ENCODE data around the gene IFT81.
"Not testable (repeated sequence)": the region's sequence is repeated elsewhere in the genome, so short reads cannot be mapped to it uniquely, and the experiment has no call there.

IFT81 gene

DNA sequence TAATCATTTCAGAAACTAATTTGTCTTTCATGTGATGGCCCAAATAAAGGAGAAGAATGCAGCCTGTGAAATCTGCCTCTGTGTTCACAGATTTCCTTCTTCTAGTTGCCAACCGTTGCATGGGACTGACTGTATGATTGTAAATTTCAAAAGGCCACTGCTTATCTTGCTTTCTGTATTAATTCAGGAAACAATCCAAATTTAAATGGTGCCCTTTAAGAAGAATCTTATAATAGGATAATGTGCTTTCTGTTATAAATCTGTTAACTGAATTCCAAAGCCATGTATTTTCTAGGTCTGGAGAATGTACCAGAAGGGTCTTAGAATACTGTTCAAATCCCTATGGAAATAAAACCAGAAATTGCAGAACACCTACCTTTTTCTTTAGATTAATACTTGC is 98.3 kb downstream of the IFT81 start:
- Histone ChIP-seq H3K9ac (ENCODE audit: low read depth in 1 of 2, low read length in 2 of 2) (no peak overlapping the region), H3K36me3 (ENCODE audit: control insufficient read depth in 1 of 2, insufficient read depth in 2 of 2, low read length in 2 of 2) (no peaks in the 10 kb centered on the region), H3K4me1 (ENCODE audit: control insufficient read depth in 1 of 2, insufficient read depth in 2 of 2, low read length in 2 of 2) (peaks cover 13% of the 10 kb centered on the region in 2 donors), H3K4me3 (ENCODE audit: low read depth in 1 of 2, low read length in 2 of 2) (no peak overlapping the region), H3K9me3 (ENCODE audit: control insufficient read depth in 1 of 2, low read length in 2 of 2) (no peaks in the 10 kb centered on the region), H3K27me3 (ENCODE audit: control insufficient read depth in 1 of 2, insufficient read depth in 2 of 2, low read length in 2 of 2) (no peaks in the 10 kb centered on the region), H3K27ac (ENCODE audit: low read depth, low read length) (no peak overlapping the region)

DNA sequence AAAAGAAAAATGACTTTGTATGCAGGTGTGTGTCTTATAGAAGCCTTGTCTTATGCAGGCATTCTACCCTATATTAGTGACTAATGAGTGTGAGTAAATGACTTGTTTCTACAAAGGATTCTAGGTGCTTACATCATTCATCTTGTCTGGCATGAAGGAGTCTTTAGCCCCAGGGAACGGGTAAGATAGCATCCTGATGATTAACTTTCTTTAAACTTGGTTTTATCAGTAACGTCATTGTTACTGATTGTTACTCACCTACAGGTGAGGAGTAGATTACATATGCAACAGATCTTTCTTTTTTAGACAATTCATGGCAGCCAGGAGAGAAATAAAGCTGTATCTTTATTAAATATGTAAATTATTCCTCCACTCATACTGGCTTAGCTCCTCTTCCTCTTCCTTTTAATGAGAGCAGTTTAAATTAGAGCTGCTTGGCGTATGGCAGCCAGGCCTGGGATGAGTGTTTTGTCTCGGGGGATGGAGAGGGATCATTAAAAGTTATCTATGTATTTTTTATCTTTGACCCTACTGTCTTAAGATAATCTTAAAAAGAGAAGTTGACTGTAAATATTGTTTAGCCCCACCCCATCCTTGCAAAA is 99.7 kb downstream of the IFT81 start:
- Histone ChIP-seq H3K27ac (ENCODE audit: low read depth, low read length) (no peak overlapping the region), H3K4me1 (ENCODE audit: control insufficient read depth in 1 of 2, insufficient read depth in 2 of 2, low read length in 2 of 2) (peaks cover 13% of the 10 kb centered on the region in 2 donors), H3K9me3 (ENCODE audit: control insufficient read depth in 1 of 2, low read length in 2 of 2) (no peaks in the 10 kb centered on the region), H3K36me3 (ENCODE audit: control insufficient read depth in 1 of 2, insufficient read depth in 2 of 2, low read length in 2 of 2) (no peaks in the 10 kb centered on the region), H3K4me3 (ENCODE audit: low read depth in 1 of 2, low read length in 2 of 2) (peak overlapping the region in 1 of 2 donors; percentile 45), H3K9ac (ENCODE audit: low read depth in 1 of 2, low read length in 2 of 2) (no peak overlapping the region), H3K27me3 (ENCODE audit: control insufficient read depth in 1 of 2, insufficient read depth in 2 of 2, low read length in 2 of 2) (no peaks in the 10 kb centered on the region)

DNA sequence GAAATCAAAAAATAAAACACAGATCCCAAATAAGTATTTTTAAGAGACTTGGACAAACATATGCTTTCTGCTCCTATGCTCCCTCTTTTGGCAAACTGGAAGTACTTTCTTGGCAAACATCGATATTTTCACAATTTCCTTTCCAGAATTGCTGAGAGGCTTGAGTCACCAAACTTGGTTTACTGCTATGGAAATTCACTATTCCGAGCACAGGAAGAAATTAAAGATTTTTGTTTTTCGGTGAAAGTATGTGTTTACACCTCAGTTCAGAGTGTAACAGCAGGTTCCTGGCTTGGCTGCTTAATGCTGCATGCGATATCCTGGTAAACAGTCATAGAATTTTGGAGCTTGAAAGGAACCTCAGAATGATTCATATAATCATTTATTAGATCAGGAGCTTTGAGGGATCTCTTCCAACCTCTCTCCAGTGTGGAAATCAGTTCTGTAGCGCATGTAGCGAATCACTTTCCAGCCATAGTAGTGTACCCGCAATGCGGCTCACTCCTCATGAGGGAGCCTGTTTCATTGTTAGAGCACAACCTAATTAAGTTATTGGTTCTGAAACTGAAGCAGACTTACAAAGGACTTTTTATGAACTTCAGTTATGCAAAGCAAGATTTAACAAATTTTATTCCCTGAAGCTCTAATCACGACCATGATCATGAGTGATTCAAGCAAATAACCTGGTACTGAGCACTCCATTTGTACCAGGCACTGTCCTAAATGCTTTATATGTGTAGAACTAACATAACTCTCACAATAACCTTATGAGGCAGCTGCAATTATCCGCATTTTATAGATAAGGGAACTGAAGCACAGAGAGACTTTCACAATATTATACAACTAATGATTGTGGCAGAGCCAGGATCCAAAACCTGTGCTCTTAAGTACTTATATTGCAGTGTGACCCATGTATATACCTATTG is 100.5 kb downstream of the IFT81 start:
- no peaks in the 10 kb centered on the region for H3K27me3 ChIP-seq (ENCODE audit: control insufficient read depth in 1 of 2, insufficient read depth in 2 of 2, low read length in 2 of 2)
- H3K4me3 ChIP-seq (ENCODE audit: low read depth in 1 of 2, low read length in 2 of 2) = peak overlapping the region; percentile 45 to 56
- no peak overlapping the region for H3K27ac ChIP-seq (ENCODE audit: low read depth, low read length)
- H3K4me1 ChIP-seq (ENCODE audit: control insufficient read depth in 1 of 2, insufficient read depth in 2 of 2, low read length in 2 of 2) = peaks cover 13% of the 10 kb centered on the region in 2 donors
- H3K9ac ChIP-seq (ENCODE audit: low read depth in 1 of 2, low read length in 2 of 2) = peak overlapping the region in 1 of 2 donors; percentile 22
- no peaks in the 10 kb centered on the region for H3K36me3 ChIP-seq (ENCODE audit: control insufficient read depth in 1 of 2, insufficient read depth in 2 of 2, low read length in 2 of 2)
- no peaks in the 10 kb centered on the region for H3K9me3 ChIP-seq (ENCODE audit: control insufficient read depth in 1 of 2, low read length in 2 of 2)

DNA sequence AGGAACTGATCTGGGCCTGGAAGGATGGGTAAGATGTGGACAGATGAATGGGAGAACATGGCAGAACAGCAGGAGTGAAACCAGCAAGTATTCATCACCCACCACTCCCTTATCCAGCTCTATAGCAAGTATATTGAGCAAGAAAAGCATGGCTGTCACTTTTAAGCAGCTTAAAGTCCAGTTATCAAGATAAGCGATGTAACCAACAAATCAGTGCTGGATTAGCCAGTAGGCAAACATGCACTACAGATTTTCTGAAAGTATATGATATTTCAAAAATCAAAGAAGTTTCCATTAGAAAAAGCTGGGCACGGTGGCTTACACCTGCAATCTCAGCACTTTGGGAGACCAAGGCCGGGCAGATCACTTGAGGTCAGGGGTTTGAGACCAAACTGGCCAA is 103.0 kb downstream of the IFT81 start:
- no peak overlapping the region for H3K27ac ChIP-seq (ENCODE audit: low read depth, low read length)
- no peaks in the 10 kb centered on the region for H3K27me3 ChIP-seq (ENCODE audit: control insufficient read depth in 1 of 2, insufficient read depth in 2 of 2, low read length in 2 of 2)
- H3K9ac ChIP-seq (ENCODE audit: low read depth in 1 of 2, low read length in 2 of 2) = no peak overlapping the region
- peaks cover 11 to 13% of the 10 kb centered on the region in 2 donors for H3K4me1 ChIP-seq (ENCODE audit: control insufficient read depth in 1 of 2, insufficient read depth in 2 of 2, low read length in 2 of 2)
- H3K4me3 ChIP-seq (ENCODE audit: low read depth in 1 of 2, low read length in 2 of 2) = no peak overlapping the region
- H3K36me3 ChIP-seq (ENCODE audit: control insufficient read depth in 1 of 2, insufficient read depth in 2 of 2, low read length in 2 of 2) = no peaks in the 10 kb centered on the region
- H3K9me3 ChIP-seq (ENCODE audit: control insufficient read depth in 1 of 2, low read length in 2 of 2) = no peaks in the 10 kb centered on the region

DNA sequence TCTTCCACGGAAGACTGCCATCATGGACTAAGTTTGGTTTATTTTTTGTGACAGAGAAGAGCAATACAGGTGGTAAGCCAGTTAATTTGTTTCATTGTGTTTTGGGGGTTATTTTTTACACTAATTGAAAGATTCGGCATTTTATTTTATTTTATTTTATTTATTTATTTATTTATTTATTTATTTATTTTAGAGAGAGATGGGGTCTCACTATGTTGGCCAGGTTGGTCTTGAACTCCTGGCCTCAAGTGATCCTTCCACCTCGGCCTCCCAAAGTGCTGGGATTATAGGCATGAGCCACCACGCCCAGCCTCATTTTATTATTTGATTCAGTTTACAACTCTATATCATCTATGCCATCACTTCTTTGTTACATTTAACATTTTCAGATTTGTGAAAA is 104.2 kb downstream of the IFT81 start:
- not testable (repeated sequence) for H3K27me3 ChIP-seq (ENCODE audit: control insufficient read depth in 1 of 2, insufficient read depth in 2 of 2, low read length in 2 of 2); H3K9me3 ChIP-seq (ENCODE audit: control insufficient read depth in 1 of 2, low read length in 2 of 2); H3K4me3 ChIP-seq (ENCODE audit: low read depth in 1 of 2, low read length in 2 of 2); H3K27ac ChIP-seq (ENCODE audit: low read depth, low read length); H3K9ac ChIP-seq (ENCODE audit: low read depth in 1 of 2, low read length in 2 of 2); H3K36me3 ChIP-seq (ENCODE audit: control insufficient read depth in 1 of 2, insufficient read depth in 2 of 2, low read length in 2 of 2)
- peaks cover 7 to 14% of the 10 kb centered on the region in 2 donors for H3K4me1 ChIP-seq (ENCODE audit: control insufficient read depth in 1 of 2, insufficient read depth in 2 of 2, low read length in 2 of 2)

DNA sequence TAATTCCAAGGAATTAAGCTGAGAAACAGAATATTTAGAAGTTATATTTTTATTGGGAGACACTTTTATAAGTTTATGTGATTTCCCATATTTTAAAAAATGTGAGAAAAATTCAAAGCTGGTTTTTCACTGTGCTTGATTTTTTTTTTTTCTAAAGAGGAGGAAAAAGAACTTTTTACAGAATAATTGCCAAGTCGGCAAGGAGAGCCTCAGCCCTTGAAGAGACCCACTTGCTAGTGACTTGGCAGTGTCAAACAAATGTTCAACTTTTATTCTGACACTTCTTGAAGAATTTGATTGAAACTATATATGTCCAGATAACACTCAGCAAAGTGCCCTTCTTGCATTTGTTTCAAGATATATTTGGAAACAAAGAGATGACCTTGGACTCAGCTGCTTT is 104.6 kb downstream of the IFT81 start:
- Histone ChIP-seq H3K36me3 (ENCODE audit: control insufficient read depth in 1 of 2, insufficient read depth in 2 of 2, low read length in 2 of 2) (no peaks in the 10 kb centered on the region), H3K27ac (ENCODE audit: low read depth, low read length) (no peak overlapping the region), H3K4me1 (ENCODE audit: control insufficient read depth in 1 of 2, insufficient read depth in 2 of 2, low read length in 2 of 2) (peaks cover 11 to 17% of the 10 kb centered on the region in 2 donors), H3K9ac (ENCODE audit: low read depth in 1 of 2, low read length in 2 of 2) (no peak overlapping the region), H3K27me3 (ENCODE audit: control insufficient read depth in 1 of 2, insufficient read depth in 2 of 2, low read length in 2 of 2) (no peaks in the 10 kb centered on the region), H3K9me3 (ENCODE audit: control insufficient read depth in 1 of 2, low read length in 2 of 2) (no peaks in the 10 kb centered on the region), H3K4me3 (ENCODE audit: low read depth in 1 of 2, low read length in 2 of 2) (no peak overlapping the region)

DNA sequence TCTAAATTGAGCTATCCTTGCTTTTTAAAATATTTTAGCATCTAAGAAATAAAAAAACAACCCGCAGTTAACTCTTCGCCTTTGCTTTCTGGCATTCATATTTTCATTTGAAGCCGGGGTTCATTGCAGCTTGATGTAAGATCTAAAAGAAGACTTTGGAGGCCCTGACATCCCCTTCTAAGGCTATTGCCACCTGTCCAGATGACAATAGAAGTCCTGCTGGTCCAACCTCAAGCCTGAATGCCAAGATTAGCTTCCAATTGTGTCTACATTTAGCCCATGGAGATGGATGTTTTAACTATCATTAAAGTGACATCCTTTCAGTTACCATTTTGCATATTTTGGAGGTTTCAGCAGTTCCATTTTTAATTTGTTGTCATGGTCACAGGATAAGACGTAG is 105.3 kb downstream of the IFT81 start:
- Histone ChIP-seq H3K27ac (ENCODE audit: low read depth, low read length) (no peak overlapping the region), H3K9ac (ENCODE audit: low read depth in 1 of 2, low read length in 2 of 2) (no peak overlapping the region)

DNA sequence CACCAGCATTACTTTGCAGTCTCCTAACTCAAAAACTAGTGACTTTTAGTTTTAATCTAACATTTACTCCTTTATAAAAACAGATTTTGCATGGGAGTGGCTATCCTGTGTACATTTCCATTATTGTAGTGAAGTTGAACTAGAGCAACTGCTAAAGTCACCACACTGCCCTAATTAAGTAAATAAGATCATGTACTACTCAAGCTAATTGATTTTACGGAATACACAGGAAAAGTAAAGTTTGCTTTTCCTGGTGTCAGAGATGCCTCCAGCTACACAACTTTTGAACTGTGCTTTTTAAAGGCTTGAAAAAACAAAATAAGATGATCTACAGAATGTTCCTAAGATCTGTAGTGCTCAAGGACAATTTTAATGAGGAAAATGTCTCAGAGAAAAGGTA is 106.5 kb downstream of the IFT81 start:
- H3K27ac ChIP-seq (ENCODE audit: low read depth, low read length) = no peak overlapping the region
- H3K36me3 ChIP-seq (ENCODE audit: control insufficient read depth in 1 of 2, insufficient read depth in 2 of 2, low read length in 2 of 2) = no peaks in the 10 kb centered on the region
- H3K4me3 ChIP-seq (ENCODE audit: low read depth in 1 of 2, low read length in 2 of 2) = no peak overlapping the region
- H3K9ac ChIP-seq (ENCODE audit: low read depth in 1 of 2, low read length in 2 of 2) = no peak overlapping the region
- H3K9me3 ChIP-seq (ENCODE audit: control insufficient read depth in 1 of 2, low read length in 2 of 2) = no peaks in the 10 kb centered on the region
- peaks cover 6 to 20% of the 10 kb centered on the region in 2 donors for H3K4me1 ChIP-seq (ENCODE audit: control insufficient read depth in 1 of 2, insufficient read depth in 2 of 2, low read length in 2 of 2)
- H3K27me3 ChIP-seq (ENCODE audit: control insufficient read depth in 1 of 2, insufficient read depth in 2 of 2, low read length in 2 of 2) = no peaks in the 10 kb centered on the region

More for the DNA sequence above, 105.3 kb downstream of the IFT81 start:
- peaks cover 13 to 18% of the 10 kb centered on the region in 2 donors for H3K4me1 ChIP-seq (ENCODE audit: control insufficient read depth in 1 of 2, insufficient read depth in 2 of 2, low read length in 2 of 2)
- no peaks in the 10 kb centered on the region for H3K9me3 ChIP-seq (ENCODE audit: control insufficient read depth in 1 of 2, low read length in 2 of 2)
- H3K27me3 ChIP-seq (ENCODE audit: control insufficient read depth in 1 of 2, insufficient read depth in 2 of 2, low read length in 2 of 2) = no peaks in the 10 kb centered on the region
- H3K36me3 ChIP-seq (ENCODE audit: control insufficient read depth in 1 of 2, insufficient read depth in 2 of 2, low read length in 2 of 2) = no peaks in the 10 kb centered on the region
- no peak overlapping the region for H3K4me3 ChIP-seq (ENCODE audit: low read depth in 1 of 2, low read length in 2 of 2)

DNA sequence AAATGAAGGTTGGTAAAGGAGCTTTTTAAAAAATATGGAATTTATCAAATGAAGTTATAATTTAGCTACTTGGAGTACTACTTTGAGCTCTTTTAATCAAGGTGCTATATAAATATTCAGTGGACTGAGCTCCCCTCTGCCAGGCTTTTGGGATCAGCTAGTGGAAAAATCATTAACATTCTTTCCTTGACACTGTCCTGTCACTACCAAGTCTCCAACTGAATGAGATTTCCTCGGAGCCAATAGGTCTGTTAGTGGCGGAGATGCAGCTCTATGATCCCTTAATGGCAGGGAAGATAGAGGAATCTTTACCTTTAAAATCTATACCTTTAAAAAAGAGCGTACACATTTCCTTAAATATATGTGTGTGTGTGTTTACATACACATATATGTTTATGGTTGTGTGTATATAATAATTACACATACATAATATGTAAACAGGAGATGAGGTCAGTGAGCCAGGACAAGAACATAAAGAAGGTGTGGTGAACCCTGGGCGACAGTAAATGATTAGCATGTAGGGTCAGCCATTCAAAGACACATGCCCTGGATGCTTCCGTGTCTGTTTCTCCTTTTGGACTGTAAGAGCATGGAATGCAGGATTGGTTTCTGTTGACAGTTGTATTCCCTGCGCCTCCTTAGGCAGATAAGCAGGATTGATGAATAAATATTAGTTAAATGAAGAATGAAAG is 109.2 kb downstream of the IFT81 start:
- Histone ChIP-seq H3K9me3 (ENCODE audit: control insufficient read depth in 1 of 2, low read length in 2 of 2) (no peaks in the 10 kb centered on the region), H3K4me1 (ENCODE audit: control insufficient read depth in 1 of 2, insufficient read depth in 2 of 2, low read length in 2 of 2) (peaks cover 6 to 20% of the 10 kb centered on the region in 2 donors), H3K27me3 (ENCODE audit: control insufficient read depth in 1 of 2, insufficient read depth in 2 of 2, low read length in 2 of 2) (no peaks in the 10 kb centered on the region), H3K27ac (ENCODE audit: low read depth, low read length) (no peak overlapping the region), H3K36me3 (ENCODE audit: control insufficient read depth in 1 of 2, insufficient read depth in 2 of 2, low read length in 2 of 2) (no peaks in the 10 kb centered on the region), H3K4me3 (ENCODE audit: low read depth in 1 of 2, low read length in 2 of 2) (no peak overlapping the region), H3K9ac (ENCODE audit: low read depth in 1 of 2, low read length in 2 of 2) (no peak overlapping the region)

DNA sequence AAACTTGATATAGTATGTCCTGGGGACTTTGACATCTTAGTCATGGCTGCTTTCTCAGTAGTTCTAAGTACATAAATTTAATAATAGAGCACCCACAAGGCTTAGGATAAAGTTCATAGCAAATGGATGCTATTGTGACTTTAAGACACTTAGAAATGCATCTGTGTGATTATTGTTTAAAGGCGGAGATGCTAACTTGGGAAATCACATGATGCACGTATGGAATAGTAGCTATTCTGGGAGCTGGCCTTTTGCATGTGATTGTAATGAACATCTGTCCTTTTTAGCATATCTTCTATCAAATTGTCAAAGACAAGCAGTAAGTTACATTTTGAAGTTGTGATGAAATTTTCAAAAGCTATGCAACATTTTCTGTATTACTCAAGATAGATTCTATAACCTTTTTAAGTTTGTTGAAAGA is 110.2 kb downstream of the IFT81 start:
- no peak overlapping the region for H3K9ac ChIP-seq (ENCODE audit: low read depth in 1 of 2, low read length in 2 of 2)
- no peak overlapping the region for H3K4me3 ChIP-seq (ENCODE audit: low read depth in 1 of 2, low read length in 2 of 2)
- no peaks in the 10 kb centered on the region for H3K36me3 ChIP-seq (ENCODE audit: control insufficient read depth in 1 of 2, insufficient read depth in 2 of 2, low read length in 2 of 2)
- peaks cover 6 to 20% of the 10 kb centered on the region in 2 donors for H3K4me1 ChIP-seq (ENCODE audit: control insufficient read depth in 1 of 2, insufficient read depth in 2 of 2, low read length in 2 of 2)
- H3K27me3 ChIP-seq (ENCODE audit: control insufficient read depth in 1 of 2, insufficient read depth in 2 of 2, low read length in 2 of 2) = no peaks in the 10 kb centered on the region
- H3K9me3 ChIP-seq (ENCODE audit: control insufficient read depth in 1 of 2, low read length in 2 of 2) = no peaks in the 10 kb centered on the region
- no peak overlapping the region for H3K27ac ChIP-seq (ENCODE audit: low read depth, low read length)
